ENCODE results near the gene PROX1. TPM values are rescaled to one million over a fixed set of nuclear protein-coding genes. Genes with fewer than 3 reads are reported as not detected.
A peak's percentile ranks its signal among the peaks of the same experiment; 100 is the strongest.

The PROX1 gene
- total RNA-seq, 1 donor from 2014 or later, result 80.6 TPM

DNA sequence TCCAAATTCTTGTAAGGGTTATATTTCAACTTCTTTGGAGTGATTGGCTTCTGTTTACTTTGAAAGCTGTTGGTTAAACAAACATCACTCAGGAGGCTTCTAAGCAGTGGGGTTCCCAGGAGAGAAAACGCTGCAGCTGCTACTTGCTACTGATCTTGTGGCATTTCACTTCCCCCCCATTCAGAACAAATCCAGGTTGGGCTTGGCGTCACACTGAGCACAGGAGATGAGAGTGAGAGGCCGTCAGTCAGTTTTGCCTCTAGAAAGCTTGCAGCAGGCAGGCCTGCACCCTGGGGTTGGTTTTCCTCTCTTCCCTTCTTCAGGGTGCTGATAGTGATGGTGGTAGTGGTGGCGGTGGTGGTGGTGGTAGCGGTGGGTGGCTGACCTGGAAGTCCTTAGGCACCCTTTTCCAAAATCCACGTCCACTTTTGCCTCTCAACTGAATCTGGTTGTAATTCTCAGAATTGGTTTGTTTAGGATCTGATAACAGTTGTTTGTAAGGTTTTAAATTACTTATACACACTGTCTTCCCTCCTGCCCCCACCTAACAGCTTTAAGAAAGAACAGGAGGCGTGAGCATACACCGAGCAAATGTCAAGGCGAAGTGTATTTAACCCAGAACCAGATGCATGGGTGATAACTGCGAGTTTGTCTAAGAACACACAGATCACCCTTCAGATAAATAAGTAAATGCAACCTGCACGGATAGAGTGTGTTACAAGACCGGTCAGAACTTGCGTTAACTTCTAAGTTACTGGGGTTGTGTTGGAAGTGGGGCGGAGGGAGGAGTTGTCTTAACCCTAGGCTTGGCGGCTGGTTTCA is 3.2 kb upstream of the PROX1 start:
- Histone ChIP-seq H3K27ac (replicated peaks) (peak overlapping the region; percentile 33), H3K4me3 (peak overlapping the region; percentile 75), H3K4me1 (peaks cover 66% of the 10 kb centered on the region), H3K9me3 (replicated peaks) (no peaks in the 10 kb centered on the region), H3K36me3 (no peaks in the 10 kb centered on the region), H3K27me3 (ENCODE audit: low read depth) (peaks cover 88% of the 10 kb centered on the region)
- DNase-seq, result no peak
- TF ChIP-seq, protein P1, sequence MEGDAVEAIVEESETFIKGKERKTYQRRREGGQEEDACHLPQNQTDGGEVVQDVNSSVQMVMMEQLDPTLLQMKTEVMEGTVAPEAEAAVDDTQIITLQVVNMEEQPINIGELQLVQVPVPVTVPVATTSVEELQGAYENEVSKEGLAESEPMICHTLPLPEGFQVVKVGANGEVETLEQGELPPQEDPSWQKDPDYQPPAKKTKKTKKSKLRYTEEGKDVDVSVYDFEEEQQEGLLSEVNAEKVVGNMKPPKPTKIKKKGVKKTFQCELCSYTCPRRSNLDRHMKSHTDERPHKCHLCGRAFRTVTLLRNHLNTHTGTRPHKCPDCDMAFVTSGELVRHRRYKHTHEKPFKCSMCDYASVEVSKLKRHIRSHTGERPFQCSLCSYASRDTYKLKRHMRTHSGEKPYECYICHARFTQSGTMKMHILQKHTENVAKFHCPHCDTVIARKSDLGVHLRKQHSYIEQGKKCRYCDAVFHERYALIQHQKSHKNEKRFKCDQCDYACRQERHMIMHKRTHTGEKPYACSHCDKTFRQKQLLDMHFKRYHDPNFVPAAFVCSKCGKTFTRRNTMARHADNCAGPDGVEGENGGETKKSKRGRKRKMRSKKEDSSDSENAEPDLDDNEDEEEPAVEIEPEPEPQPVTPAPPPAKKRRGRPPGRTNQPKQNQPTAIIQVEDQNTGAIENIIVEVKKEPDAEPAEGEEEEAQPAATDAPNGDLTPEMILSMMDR (IDR thresholded peaks at IDR 0.05; ENCODE audit: borderline replicate concordance), result no peak
- intact Hi-C loops (cut with micrococcal nuclease), result no loop called here

DNA sequence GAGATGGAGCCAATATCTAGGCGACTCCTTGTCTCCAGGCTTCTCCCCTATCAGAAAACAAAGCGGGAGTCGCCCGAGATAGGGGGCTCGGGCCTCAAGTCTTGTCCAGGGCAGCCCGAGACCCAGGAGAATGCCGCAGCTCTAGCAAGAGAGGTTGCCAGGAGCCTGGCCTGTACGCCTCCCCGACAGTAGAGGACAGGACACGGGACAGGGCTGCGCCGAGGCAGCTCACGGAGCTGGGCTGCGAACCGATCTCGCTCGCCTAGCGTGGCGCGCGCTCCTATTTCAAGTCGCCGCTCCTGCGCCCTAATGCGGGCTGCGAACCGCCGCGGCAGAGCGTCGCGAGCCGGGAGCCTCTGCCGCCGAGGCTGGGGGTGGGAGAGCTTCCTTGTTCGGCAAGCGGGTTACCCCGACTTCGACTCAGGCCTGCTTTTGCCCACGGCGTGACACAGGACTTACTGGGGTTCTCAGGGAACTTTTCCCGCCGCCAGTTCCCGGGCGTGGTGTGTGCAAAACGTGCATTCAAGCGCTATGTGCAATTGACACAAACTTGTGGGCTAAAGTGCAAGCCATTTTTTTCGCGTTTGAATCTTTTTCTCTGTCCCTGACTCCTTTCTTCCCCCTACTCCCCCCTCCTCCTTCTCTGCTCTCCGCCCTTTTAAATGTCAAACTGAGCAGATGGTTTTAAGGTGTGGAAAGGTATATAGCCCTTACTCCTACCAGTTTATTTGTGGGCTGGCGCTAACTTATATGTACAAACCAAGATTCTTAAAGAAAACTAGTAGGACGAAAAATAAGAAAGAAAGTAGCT is 2.4 kb upstream of the PROX1 start:
- intact Hi-C loops (cut with micrococcal nuclease), result no loop called here
- peak overlapping the region; percentile 33 for H3K27ac ChIP-seq (replicated peaks)
- DNase-seq, result no peak
- no peaks in the 10 kb centered on the region for H3K9me3 ChIP-seq (replicated peaks)
- H3K27me3 ChIP-seq (ENCODE audit: low read depth), result peaks cover 84% of the 10 kb centered on the region
- peaks cover 68% of the 10 kb centered on the region for H3K4me1 ChIP-seq
- peak overlapping the region; percentile 75 for H3K4me3 ChIP-seq
- no peaks in the 10 kb centered on the region for H3K36me3 ChIP-seq
- TF ChIP-seq, protein P1 (IDR thresholded peaks at IDR 0.05; ENCODE audit: borderline replicate concordance), result no peak

DNA sequence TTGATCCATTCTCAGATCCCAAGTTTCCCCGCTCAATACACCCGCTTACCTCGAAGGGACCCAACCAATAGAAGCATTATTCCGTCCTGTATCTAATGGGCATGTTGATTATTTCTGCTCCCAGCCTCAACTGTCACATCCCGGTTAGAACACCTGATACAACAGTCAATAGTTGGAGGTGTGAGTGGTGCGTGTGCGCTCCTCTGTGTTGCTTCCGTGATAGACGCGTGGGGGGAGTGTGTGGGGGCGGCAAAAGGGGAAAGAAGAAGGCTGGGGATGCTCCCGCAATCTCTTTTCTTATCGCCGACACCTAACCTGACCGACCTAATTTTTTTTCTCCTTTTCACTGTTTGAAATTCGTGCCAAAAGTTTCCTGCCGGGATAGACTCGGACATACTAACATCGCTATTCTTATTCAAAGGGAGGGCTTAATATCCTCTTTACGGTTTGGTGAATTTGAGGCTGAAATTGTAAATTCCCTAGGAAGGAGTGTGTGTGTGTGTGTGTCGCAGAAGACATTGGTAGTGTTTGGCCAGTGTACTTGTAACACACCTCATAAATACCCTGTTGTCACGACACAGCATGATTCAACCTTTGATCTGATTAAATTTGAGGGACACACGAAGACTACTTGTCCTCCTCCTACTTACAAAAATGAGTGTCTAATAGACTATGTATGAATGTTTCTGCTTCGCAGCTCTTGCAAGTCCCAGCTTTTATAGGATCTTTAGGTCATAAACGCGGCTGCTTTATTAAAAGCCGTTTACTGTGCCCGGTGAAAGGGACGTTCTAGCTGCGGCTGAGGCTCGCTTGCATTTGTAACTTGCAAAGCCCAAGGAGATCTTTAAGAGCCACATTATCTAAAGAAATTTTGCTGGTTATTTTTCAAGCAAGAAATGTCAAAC is 1.5 kb upstream of the PROX1 start:
- Histone ChIP-seq H3K4me1 (peaks cover 68% of the 10 kb centered on the region), H3K27ac (replicated peaks) (peak overlapping the region; percentile 92), H3K27me3 (ENCODE audit: low read depth) (peaks cover 76% of the 10 kb centered on the region), H3K36me3 (no peaks in the 10 kb centered on the region), H3K9me3 (replicated peaks) (no peaks in the 10 kb centered on the region), H3K4me3 (peak overlapping the region; percentile 75)
- no peak for DNase-seq
- TF ChIP-seq, protein P1 (IDR thresholded peaks at IDR 0.05; ENCODE audit: borderline replicate concordance), result no peak
- intact Hi-C loops (cut with micrococcal nuclease), result no loop called here

DNA sequence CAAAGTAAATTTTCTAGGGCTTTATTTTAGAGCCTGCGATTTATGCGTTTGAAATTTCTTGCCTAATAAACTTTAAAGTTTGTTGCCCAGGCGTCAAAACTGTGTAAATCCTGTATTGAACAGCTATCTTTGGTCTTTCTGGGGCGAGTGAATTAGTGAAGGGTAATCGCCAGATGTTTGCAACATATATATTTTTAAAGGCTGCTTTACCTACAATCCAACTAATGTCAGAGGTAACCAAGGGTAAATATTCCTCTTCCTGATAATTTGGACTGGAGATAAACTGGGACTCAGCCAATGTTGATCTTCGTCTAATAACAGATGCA is 885 bp upstream of the PROX1 start:
- H3K4me1 ChIP-seq, result peaks cover 68% of the 10 kb centered on the region
- peaks cover 70% of the 10 kb centered on the region for H3K27me3 ChIP-seq (ENCODE audit: low read depth)
- H3K4me3 ChIP-seq, result peak overlapping the region; percentile 75
- TF ChIP-seq, protein P1 (IDR thresholded peaks at IDR 0.05; ENCODE audit: borderline replicate concordance), result no peak
- H3K36me3 ChIP-seq, result no peaks in the 10 kb centered on the region
- intact Hi-C loops (cut with micrococcal nuclease), result no loop called here
- DNase-seq, result no peak
- H3K27ac ChIP-seq (replicated peaks), result peak overlapping the region; percentile 92
- H3K9me3 ChIP-seq (replicated peaks), result no peaks in the 10 kb centered on the region

DNA sequence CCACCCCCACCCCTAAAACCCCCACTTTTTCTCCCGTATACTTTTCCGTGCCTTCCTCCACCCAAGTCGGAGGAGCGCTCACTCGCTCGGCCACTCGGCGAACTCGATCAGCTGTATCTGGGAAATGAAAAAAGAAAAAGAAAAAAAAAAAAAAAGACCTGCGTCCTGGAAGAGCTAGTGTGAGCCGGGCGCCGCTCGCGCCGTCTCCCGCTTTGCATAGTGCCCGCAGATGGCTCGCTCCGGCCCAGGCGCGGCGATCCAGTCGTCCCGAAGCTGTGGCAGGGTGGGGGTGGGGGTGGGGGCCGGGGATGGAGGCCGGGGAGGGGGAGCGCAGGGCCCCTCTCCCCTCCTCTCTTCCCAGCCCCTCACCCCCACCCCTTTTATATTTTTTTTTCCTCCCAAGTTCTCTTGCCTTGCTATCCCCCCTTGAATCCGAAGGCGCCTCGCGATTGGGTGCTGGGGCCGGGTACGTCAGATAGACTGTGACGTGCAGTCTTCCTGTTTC is 299 bp upstream of the PROX1 start:
- Histone ChIP-seq H3K27me3 (ENCODE audit: low read depth) (peaks cover 64% of the 10 kb centered on the region), H3K4me1 (peaks cover 67% of the 10 kb centered on the region)
- intact Hi-C loops (cut with micrococcal nuclease), result no loop called here

More for the DNA sequence above, 299 bp upstream of the PROX1 start:
- peak overlapping the region; percentile 75 for H3K4me3 ChIP-seq
- H3K36me3 ChIP-seq, result no peaks in the 10 kb centered on the region
- DNase-seq, result peak; percentile 78
- TF ChIP-seq, protein P1 (IDR thresholded peaks at IDR 0.05; ENCODE audit: borderline replicate concordance), result no peak
- no peaks in the 10 kb centered on the region for H3K9me3 ChIP-seq (replicated peaks)
- H3K27ac ChIP-seq (replicated peaks), result peak overlapping the region; percentile 92

Measured in left ventricle myocardium inferior (tissue), 1 donor.